Measurements from ENCODE around the gene ZNF273.
"Not testable (repeated sequence)": the region's sequence is repeated elsewhere in the genome, so short reads cannot be mapped to it uniquely, and the experiment has no call there.

ZNF273 gene

GRCh38 chr7:64902806-64903721 is at the start of gene ZNF273:
ZNF273 (plus strand) TSS chr7:64903273; CDS start chr7:64903318, 45 bp downstream.
- peak; percentile 88 for DNase-seq

DNA sequence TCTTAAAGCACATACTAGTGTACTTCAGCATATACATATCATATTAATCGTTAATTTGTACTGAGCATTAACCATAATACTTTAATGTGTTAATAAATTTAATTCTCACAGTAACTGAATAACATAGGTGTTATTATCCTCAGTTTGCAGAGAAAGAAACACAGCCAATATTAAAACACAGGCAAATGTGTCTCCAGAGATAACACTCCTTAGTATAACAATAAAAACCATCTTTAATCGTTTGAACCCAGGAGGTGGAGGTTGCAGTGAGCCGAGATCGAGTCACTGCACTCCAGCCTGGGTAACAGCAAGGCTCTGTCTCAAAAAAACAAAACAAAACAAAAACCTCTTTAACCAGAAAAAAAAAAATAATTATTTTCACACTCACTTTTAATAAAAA is 49.4 kb upstream of the ZNF273 start:
- DNase-seq = no peak

GRCh38 chr7:64854969-64855368 is 48.1 kb upstream of the ZNF273 start:
- no peak for DNase-seq

DNA sequence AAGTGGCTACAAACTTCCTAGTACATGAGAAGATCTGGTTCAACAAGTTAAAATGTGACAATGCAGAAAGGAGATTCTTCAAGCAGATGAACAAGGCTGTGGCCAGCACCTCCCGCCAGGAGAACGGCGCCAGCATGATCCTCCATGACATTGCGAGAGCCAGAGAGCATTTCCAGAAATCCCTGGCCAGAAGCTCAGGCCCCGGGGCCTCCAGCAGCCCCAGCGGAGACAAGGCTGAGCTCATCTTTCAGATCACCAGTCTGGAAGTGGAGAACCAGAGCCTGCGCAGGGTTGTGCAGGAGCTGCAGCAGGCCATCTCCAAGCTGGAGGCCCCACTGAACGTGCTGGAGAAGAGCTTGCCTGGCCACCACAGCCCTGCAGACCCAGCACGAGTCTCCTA is 40.1 kb upstream of the ZNF273 start:
- no peak for DNase-seq

DNA sequence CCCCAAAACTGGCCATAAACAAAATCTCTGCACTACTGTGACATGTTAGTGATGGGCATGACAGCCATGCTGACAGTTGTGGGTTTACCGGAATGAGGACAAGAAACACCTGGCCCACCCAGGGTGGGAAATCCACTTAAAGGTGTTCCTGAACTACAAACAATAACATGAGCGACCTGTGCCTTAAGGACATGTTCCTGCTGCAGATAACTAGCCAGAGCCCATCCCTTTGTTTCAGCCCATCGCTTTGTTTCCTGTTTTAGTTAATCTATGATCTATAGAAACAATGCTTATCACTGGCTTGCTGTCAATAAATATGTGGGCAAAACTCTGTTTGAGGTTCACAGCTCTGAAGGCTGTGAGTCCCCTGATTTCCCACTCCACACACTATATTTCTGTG is 39.5 kb upstream of the ZNF273 start:
- not testable (repeated sequence) for DNase-seq

DNA sequence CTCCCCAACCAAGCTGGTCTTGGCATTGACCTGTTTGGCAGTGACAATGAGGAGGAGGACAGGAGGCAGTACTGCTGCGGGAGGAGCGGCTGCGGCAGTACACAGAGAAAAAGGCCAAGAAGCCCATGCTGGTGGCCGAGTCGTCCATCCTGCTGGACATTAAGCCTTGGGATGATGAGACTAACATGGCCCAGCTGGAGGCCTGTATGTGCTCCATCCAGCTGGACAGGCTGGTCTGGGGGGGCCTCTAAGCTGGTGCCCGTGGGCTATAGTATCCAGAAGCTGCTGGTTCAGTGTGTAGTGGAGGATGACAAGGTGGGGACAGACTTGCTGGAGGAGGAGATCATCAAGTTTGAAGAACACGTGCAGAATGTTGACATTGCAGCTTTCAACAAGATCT is 39.1 kb upstream of the ZNF273 start:
- DNase-seq = no peak

DNA sequence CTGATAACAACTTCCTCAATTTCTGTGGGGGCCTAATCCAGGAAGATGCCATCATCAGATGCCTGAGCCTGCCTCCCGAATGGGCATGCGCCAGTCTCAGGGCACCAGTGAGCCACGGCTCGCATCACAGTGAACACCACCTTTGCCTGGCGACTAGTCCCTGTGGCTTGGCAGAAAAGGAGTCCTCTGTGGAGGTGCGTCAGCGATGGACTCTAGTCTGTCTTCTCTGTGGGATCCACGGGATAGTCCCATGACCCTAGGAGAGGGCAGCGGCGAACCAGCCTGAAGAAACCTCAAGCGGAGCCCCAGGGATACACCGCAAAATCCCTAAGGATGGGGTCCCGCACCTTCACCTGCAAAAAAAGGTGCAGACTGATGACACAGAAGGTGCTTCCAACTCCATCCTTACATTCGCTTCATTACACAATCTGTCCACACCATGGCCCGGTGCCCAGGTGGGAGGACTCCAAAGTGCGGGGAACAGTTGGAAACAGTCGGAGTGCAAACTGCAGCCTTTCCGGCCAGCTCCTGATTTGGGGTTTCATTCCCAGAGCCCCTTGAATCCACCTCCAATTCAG is 35.1 kb upstream of the ZNF273 start:
- no peak for DNase-seq

GRCh38 chr7:64868499-64868898 is 34.6 kb upstream of the ZNF273 start:
- DNase-seq = no peak

GRCh38 chr7:64869121-64869725 is 33.9 kb upstream of the ZNF273 start:
- no peak for DNase-seq

DNA sequence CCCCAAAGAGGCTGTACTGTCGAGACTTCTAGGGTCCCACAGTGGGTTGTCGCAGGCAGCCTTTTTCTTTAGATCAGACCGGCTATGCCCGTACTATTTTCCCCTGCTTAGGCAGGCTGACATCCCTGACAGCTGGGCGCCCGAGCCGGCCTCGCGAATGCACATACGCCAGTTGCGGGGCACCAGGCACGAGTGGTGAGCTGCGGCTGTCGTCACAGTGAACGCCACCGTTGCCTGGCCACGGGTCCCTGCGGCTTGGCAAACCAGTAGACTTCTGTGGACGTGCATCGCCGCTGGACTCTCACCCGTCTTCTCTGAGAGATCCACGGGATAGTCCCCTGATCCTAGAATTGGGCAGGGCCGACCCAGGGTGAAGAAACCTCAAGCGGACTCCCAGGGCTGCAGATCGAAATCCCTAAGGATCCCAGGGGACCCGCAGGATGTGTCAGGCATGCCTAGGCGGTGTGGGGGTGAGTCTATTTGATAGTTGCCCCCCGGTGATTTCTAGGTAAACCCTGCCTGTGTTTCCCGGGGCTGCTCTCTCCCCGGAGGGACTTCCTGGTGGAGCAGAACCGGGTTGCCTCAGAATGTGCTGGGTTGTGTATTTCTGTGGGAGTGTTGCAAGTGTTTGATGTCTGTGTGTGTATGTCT is 33.0 kb upstream of the ZNF273 start:
- DNase-seq = no peak

GRCh38 chr7:64870656-64871055 is 32.4 kb upstream of the ZNF273 start:
- DNase-seq = no peak

GRCh38 chr7:64871761-64872160 is 31.3 kb upstream of the ZNF273 start:
- DNase-seq = no peak

DNA sequence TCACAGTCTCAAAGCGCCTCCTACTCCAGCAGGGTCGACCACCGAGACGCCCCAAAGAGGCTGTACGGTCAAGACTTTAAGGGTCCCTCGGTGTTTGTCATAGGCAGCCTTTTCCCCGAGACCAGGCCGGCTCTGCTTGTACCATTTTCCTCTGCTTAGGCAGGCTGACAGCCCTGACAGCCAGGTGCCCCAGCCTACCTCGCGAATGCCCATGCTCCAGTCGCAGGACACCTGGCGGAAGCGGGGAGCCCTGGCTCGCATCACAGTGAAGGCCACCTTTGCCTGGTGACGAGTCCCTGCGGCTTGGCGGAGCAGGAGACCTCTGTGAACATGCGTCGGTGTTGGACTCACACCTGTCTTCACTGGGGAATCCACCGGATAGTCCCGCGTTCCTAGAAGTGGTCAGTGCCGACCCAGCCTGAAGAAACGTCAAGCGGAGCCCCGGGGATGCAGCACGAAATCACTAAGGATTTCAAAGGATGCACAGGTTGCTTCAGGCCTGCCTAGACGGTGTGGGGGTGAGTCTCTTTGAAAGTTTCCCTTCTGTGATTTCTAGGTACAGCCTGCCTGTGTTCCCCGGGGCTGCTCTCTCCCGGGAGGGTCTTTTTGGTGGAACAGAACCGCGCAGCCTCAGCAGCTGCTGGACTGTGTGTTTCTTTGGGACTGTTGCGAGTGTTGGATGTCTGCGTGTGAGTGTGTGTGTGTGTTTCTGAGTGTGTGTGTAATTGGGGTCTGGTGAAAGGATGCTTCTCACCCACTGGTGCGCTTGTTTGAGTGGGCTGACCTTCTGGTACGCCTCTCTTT is 30.5 kb upstream of the ZNF273 start:
- no peak for DNase-seq

- no peak for DNase-seq
These were observed 29.9 kb upstream of the ZNF273 start for GRCh38 chr7:64873155-64873500.

DNA sequence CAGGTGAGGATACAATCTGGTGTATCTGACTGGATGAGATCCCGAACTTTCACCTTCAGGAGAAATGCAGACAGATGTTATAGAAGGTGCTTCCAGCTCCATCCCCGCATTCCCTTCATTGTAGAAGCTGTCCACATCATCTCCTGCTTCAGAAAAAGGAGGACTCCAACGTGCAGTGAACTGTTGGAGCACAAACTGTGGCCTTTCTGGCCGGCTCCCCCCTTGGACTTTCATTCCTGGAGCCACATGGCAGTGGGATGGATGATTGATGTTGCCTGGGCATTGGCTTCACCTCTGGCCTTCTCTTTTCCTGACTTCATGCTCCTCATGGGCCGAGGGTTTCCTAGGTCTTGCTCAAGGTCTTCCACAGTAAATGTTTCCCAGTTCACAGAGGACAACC is 29.6 kb upstream of the ZNF273 start:
- no peak for DNase-seq

GRCh38 chr7:64874114-64874513 is 29.0 kb upstream of the ZNF273 start:
- no peak for DNase-seq

DNA sequence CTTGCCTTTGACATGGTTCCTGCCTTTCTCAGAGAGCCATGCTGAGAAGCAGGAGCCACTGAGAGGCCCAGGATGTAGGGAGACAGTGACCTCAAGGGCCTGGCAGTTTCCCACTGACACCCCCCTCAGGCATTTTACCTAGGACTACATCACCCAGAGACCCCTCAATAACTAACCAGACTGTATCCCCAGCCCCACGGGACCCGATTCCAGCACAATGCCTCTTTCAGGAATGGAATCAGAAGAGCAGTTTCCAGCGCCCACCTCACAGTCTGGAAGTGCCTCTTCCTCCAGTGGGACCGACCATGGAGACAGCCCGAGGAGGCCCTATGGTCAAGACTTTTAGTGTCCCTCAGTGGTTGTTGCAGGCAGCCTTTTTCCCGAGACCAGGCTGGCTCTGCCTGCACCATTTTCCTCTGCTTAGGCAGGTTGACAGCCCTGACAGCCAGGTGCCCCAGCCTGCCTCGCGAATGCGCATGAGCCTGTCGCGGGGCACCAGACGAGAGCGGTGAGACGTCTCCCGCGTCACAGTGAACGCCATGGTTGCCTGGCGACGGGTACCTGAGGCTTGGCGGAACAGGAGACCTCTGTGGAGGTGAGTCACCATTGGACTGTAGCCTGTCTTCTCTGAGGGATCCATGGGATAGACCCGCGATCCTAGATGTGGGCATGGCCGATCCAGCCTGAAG is 28.4 kb upstream of the ZNF273 start:
- no peak for DNase-seq

DNA sequence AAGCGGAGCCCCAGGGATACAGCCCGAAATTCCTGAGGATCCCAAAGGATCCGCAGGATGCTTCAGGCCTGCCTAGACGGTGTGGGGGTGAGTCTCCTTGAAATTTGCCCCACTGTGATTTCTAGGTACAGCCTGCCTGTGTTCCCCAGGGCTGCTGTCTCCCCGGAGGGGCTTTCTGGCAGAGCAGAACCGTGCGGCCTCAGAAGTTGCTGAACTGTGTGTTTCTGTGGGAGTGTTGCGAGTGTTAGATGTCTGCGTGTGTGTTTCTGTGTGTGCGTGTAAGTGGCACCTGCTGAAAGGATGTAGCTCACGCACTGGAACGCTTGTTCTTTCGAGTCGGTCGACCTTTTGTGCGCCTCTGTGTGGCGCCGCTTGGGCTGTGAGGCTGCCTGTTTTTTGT is 27.8 kb upstream of the ZNF273 start:
- DNase-seq = no peak

DNA sequence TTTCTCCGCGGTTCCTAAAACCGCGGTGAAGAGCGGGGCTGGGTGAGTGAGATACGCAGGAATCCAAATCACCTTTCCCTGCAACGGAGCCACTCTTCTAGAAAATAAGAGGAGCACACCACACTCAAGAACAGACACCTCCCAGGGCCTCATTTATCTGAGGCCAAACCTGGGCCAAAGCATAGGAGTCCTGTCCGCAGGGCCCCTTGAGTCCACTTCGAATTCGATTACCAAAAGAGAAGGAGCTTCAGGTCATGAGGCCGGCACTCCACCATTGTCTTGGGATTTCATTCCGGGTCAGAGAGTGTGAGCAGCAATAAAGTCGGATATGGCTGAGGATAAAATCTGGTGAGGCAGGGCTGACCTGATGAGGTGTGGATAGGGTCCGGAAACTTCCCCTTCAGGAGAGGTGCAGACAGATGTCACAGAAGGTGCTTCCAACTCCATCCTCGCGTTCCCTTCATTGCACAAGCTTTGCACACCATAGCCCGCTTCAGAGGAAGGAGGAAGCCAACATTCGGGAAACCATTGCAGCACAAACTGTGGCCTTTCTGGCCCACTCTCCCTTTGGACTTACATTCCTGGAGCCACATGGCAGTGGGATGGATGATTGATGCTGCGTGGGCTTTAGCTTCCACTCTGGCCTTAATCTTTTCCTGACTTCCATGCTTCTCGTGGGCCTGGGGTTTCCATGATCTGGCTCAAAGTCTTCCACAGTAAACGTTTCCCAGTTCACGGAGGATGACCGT is 27.2 kb upstream of the ZNF273 start:
- no peak for DNase-seq

- no peak for DNase-seq
These were observed 26.0 kb upstream of the ZNF273 start for GRCh38 chr7:64876792-64877713.

Measured in inflammatory macrophage treated with lipopolysaccharide for 4 hours (primary cell).